MM.1S (cell line): Measurements from ENCODE around the gene PSPH.

Source experiments
- CTCF ChIP-seq: fragments of 300-600 bp; sonication (generic); IDR thresholded peaks from 2 replicates; pipeline ENCODE4 v1.5.1; 2016; ENCODE audit warnings: antibody characterized with exemption, low read length, mixed read lengths
- EZH2 ChIP-seq: fragments of 300-600 bp; sonication (generic); optimal IDR thresholded peaks from 2 replicates; pipeline ENCODE3; 2017; ENCODE audit warnings: low read depth, mild to moderate bottlenecking, antibody characterized with exemption, low read length, mixed read lengths
- EZH2phosphoT487 ChIP-seq: fragments of 300-600 bp; sonication (generic); IDR thresholded peaks from 2 replicates; pipeline ENCODE4 v1.6.1; 2018; ENCODE audit warnings: antibody characterized with exemption, low read length

- TF ChIP-seq CTCF (no peak), EZH2phosphoT487 (no peak), EZH2 (no peak)
Observed at GRCh38 chr7:55962014-55962413, 89.2 kb downstream of the PSPH start.
